Erythroblast (primary cell): ENCODE measurements around the gene IFT57.
"Not testable (repeated sequence)": the region's sequence is repeated elsewhere in the genome, so short reads cannot be mapped to it uniquely, and the experiment has no call there.

Source experiments
- DNase-seq, 2 experiments: peaks; one replicate each; lab custom pipeline; 2025; lab: John Stamatoyannopoulos, UW
- GATA1 ChIP-seq: IDR thresholded peaks from 2 replicates; pipeline ENCODE4 v1.6.1; 2011; ENCODE audit warnings: low read depth, mild to moderate bottlenecking, control low read depth, low read length, moderate library complexity
- POLR2A ChIP-seq: IDR thresholded peaks from 2 replicates; pipeline ENCODE4 v1.6.1; 2011; ENCODE audit warnings: mild to moderate bottlenecking, low read length

IFT57 gene, protein sequence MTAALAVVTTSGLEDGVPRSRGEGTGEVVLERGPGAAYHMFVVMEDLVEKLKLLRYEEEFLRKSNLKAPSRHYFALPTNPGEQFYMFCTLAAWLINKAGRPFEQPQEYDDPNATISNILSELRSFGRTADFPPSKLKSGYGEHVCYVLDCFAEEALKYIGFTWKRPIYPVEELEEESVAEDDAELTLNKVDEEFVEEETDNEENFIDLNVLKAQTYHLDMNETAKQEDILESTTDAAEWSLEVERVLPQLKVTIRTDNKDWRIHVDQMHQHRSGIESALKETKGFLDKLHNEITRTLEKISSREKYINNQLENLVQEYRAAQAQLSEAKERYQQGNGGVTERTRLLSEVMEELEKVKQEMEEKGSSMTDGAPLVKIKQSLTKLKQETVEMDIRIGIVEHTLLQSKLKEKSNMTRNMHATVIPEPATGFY

DNA sequence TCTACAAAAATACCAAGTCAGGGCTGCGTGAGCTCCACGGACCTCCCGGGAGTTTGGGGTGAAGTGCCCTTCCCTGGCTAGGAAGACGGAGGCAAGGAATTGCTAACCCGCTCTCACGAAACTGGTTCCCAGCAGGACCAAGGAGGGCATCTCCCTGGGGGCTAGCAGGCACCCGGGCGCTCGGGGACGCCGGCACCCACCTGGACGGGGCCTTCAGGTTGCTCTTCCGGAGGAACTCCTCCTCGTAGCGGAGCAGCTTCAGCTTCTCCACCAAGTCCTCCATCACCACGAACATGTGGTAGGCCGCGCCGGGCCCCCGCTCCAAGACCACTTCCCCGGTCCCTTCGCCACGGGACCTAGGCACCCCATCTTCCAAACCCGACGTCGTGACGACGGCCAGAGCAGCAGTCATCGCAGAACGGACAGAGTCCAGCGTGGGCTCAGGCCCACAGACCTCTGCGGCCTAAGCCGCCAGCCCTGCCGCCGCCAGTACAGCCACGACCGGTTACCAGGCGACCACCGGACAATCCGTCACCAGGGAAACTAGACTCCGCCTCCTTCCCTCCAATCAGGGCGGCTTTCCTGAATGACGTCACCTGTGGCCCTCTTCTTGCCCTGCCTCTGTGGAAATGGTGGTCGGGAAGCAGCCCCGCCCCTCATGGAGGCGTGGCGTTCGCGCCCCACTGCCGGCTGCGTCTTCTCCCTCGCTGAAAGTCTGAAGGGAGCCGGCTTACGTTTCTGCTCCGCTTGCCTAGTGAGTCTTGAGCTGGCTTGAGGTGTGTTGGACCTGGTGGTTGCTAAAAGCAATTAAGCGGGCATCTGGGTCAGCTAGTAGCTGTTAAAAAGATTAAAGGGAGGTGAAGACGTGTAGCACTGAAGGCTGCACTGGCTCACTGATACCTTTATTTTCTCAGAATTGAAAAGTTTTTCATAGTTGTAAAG, at the start of gene IFT57:
IFT57 (minus strand) TSS at position 514 of the 942 bp plus-strand sequence; CDS start at position 412, 102 bp downstream.
- DNase-seq = peak; percentile 96 to 97
- TF ChIP-seq GATA1 (no peak), POLR2A (peak; percentile 65)

DNA sequence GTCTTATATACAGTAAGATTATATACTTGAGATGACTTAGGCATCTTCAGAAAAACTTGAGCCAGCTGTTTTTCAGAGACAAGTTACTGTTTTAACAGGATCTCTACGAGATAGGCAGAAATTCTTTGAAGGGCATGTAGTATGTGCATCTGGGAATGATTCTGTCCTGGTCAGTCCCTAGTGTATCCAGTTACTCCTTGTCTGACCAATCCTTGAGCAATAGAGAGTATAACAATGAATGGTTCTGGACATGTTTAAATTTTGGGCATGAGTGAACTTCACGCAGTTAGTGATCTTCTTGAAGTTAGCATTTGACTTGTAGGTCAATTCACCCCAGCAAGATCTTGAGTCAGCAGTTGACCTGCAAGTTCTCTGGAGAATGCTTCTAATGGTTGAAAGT, 49.4 kb upstream of the IFT57 start:
- DNase-seq = no peak
- TF ChIP-seq POLR2A (no peak), GATA1 (no peak)

DNA sequence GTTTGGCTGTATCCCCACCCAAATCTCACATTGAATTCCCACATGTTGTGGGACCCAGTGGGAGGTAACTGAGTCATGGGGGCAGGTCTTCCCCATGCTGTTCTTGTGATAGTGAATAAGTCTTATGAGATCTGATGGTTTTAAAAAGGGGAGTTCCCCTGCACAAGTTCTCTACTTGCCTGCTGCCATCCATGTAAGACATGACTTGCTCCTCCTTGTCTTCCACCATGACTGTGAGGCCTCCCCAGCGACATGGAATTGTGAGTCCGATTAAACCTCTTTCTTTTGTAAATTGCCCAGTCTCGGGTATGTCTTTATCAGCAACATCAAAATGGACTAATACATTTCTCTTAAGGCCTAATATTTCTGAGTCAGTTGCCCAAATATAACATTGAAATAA, 46.0 kb upstream of the IFT57 start:
- not testable (repeated sequence) for DNase-seq

DNA sequence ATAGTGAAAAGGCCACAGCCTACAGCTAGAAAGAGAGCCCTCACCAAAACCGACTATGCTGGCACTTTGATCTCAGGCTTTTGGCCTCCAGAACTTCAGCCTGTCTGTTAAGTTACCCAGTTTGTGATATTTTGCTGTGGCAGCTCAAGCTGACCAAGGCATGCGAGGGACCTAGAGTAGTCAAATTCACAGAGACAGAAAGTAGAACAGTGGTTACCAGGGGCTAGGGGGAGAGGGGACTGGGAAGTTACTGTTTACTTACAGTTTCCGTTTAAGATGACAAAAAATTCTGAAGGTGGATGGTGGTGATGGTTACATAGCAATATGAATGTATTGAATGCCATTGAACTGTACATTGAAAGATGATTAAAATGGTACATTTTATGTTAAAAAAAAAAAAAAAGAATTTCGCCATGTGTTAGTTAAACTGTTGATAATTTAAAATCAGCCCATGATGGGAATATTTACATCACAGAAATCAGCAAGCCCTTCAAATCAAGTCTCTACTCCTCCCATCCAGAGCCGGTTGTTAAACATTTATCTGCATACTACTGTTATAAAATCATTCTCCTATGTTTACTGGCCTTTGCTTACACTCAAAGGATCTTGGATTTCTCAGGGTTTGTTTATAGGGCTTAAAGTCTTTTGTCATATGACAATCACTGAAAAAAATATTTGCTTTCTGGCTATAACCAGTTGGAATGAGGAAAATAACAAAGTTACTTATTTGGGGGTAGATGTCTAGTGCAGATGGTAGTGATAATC, 42.5 kb upstream of the IFT57 start:
- DNase-seq = not testable (repeated sequence)

DNA sequence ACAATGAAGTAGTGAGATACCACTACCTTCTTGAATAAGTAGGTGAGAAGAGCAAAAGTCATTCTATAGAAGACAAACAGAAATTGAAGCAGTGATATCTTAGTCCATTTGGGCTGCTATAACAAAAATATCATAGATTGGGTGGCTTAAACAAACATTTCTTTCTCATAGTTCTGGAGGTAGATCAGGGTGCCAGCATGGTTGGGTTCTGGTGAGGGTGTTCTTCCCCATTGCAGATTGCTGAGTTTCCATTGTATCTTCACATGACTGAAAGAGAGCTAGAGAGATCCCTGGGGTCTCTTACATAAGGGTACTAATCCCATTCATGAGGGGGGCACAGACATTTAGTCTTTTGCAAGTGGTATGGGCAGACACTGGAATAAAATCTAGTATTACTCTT, 32.9 kb upstream of the IFT57 start:
- TF ChIP-seq POLR2A = no peak
- no peak for TF ChIP-seq GATA1
- no peak for DNase-seq

DNA sequence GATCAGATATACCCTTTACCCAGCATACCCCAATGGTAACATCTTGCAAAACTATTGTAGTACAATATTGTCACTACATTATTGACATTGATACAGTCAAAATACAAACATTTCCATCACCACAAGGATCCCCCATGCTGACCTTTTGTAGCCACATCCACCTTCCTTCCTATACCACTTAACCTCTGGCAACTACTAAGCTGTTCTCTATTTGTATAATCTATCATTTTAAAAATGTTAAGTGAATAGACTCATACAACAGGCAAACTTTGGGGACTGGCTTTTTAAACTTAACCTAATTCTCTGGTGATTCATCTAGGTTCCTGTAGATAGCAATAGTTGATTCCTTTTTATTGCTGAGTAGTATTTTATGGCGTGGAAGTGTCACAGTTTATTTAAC, 29.6 kb upstream of the IFT57 start:
- DNase-seq = no peak
- TF ChIP-seq POLR2A = no peak
- TF ChIP-seq GATA1 = no peak

DNA sequence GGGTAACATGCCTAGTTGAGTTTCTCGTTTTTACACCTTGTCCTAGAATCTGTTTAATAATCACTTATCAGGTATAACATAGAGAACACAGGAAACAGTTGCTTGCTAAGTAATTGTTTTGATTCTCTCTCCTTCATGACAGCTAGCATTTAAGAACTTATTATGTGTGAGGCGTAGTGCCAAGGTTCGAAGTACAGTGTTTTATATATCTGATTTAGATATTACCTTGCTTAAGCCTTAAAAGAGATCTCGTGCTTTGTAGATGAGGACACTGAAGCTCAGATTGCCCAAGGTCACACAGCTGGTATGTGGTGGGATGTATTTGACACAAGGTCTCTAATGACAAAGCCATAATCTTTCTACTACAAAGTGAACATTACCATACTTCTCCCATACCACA, 29.0 kb upstream of the IFT57 start:
- TF ChIP-seq POLR2A (no peak), GATA1 (no peak)
- DNase-seq = no peak

DNA sequence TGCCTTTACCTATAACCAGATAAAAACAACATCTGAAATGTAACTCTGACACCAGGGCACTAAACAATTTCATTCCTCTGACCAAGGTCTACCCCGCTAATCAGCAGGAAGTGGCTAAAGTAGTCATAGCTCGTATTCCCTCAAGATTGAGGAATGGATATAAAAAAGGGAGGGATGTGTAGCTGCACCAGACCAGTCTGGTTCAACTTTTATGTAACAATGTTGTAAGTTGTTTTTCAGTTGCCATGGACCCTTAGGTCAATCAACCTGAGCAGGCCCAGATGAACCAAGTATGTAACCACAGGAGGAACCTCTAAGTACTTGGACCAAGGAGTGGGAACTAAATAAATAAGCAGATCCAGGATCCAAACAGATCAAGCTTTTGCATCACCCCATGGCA, 28.4 kb upstream of the IFT57 start:
- no peak for DNase-seq
- TF ChIP-seq POLR2A (no peak), GATA1 (no peak)

DNA sequence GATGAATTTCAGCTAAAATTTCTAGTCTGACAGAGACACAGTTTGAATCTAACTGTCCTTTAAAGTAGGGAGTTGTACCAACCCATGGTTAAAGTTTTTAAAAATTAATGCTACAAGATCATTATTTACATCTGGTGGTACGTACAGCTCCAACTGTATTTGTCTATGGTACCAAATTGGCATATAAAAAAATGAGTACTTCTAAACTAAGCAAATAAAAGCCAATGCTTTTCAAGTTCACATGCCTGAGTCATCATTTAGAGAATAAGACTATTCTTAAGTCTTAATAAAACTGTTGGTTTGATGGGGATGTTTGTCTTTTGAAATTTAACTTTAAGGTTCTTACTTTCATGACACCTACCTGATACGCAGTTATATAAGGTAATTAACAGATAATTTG, 21.0 kb upstream of the IFT57 start:
- DNase-seq = no peak
- TF ChIP-seq POLR2A (no peak), GATA1 (no peak)

DNA sequence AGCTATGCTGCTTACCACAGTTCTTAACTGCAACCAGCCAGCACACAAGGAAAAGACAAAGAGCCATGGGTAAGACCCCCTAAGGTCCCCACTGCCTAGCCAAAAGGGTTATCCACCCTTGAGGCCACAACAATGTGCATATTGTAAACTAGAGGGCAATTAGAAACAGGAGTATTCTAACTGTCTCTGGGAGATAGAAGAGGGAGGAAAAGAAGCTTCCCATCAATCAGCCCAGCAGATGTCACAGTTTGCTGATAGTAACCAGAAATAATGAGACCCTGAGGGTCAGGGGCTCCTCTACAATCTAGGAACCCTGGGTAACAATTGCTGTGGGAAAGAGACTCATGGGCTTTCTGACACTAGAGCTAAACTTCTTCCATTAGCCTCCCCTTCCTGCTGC, 20.6 kb upstream of the IFT57 start:
- TF ChIP-seq GATA1 (no peak), POLR2A (no peak)
- no peak for DNase-seq

DNA sequence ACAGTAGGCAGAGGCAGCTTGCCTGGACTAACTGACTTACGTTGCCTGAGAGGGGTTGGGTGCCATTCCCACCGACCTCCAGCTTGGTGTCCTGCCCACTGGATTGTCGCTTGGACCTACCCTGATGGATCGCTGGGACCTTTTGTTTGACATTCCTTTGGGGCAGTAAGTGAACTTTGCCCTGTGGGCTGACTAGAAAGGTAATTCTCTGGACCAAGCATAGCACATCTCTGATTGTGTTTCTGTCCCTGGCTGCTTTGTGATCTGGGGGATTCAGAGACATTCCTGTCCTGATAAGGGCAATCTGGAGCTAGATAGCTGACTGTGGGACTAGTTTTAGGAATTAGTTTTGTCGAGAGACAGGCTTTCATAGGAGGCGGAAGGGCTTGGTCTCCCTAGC, 19.5 kb upstream of the IFT57 start:
- DNase-seq = no peak
- TF ChIP-seq GATA1 (no peak), POLR2A (no peak)

DNA sequence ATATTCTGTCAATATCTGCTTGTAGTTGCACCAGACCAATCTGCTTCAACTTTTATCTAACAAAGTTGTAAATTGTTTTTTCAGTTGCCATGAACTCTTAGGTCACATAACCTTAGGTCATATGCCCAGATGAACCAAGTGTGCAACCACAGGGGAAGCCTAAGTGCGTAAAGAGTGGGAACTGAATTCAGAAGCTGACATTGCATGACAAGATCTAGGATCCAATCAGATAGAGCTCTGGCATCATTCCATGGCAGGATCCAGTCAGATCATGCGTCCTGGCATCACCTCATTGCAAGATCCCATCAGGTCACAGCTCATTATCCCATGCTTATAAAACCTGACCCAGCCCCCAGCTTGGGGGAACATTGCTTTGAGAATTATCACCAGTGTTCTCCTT, 18.9 kb upstream of the IFT57 start:
- DNase-seq = no peak
- TF ChIP-seq POLR2A = no peak
- no peak for TF ChIP-seq GATA1

DNA sequence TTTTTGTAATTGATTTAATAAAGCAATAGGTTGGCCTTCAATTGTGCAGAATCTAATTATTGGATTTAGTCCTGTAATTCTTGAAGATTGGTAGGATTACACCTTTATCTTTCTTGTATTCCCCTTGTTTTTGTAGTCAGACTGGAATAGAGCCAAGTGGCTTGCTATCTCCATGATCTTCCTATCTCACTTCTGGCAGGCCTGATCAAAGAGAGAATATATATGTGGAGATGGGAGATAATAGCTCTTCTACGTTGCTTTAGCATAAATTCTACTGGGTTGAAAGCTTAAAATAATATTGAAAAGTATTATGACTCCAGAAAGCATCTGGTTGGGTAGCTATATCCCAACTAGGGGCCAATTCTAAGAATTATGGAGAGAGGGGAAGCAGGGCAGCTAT, 16.9 kb upstream of the IFT57 start:
- TF ChIP-seq POLR2A = no peak
- no peak for TF ChIP-seq GATA1
- peak; percentile 6 to 58 for DNase-seq

DNA sequence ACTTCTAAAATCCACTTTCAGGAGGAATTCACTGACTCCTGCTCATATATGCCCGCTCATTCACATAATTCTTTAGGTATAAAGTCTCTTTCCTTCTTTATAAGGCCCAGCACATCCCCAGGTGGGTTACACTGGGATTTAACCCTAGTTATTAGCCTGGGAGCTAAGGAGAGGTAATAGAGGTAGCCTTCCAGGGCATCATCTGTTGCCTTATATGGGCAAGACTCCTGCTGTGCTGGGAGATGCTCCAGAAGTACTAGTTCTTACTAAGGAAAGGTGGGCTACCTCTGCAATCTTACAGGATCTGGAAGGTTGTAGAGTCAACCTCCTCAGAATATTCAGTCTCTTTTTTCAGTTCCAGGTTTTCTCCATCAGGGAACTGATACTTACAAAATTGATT, 13.1 kb upstream of the IFT57 start:
- DNase-seq = no peak
- TF ChIP-seq GATA1 (no peak), POLR2A (no peak)
